Measurements from ENCODE around the gene CERS6.

The CERS6 gene

GRCh38 chr2:168736649-168737445 lies 280.8 kb downstream of the CERS6 start:
- no peak for DNase-seq (ENCODE audit: low read depth, low spot score)
- no peak overlapping the region for H3K27ac ChIP-seq
- no peaks in the 10 kb centered on the region for H3K36me3 ChIP-seq (ENCODE audit: insufficient read depth, low read length)
- H3K9me3 ChIP-seq (ENCODE audit: low read depth, low read length), result no peaks in the 10 kb centered on the region
- no peak overlapping the region for H3K9ac ChIP-seq (ENCODE audit: insufficient read length)
- TF ChIP-seq FOXP2 (optimal IDR thresholded peaks at IDR 0.05; ENCODE audit: control extremely low read depth, extremely low read length, insufficient read depth) (no peak), EZH2 (IDR thresholded peaks at IDR 0.05) (no peak), POLR2AphosphoS5 (IDR thresholded peaks at IDR 0.05; ENCODE audit: borderline replicate concordance, low read depth, low read length) (no peak)
- no peak overlapping the region for H3K4me3 ChIP-seq

GRCh38 chr2:168738062-168738461 lies 282.0 kb downstream of the CERS6 start:
- H3K9me3 ChIP-seq (ENCODE audit: low read depth, low read length), result no peaks in the 10 kb centered on the region
- H3K27ac ChIP-seq, result no peak overlapping the region
- H3K36me3 ChIP-seq (ENCODE audit: insufficient read depth, low read length), result no peaks in the 10 kb centered on the region
- no peak overlapping the region for H3K9ac ChIP-seq (ENCODE audit: insufficient read length)
- TF ChIP-seq POLR2AphosphoS5 (IDR thresholded peaks at IDR 0.05; ENCODE audit: borderline replicate concordance, low read depth, low read length), result no peak
- no peak for TF ChIP-seq EZH2 (IDR thresholded peaks at IDR 0.05)
- TF ChIP-seq FOXP2 (optimal IDR thresholded peaks at IDR 0.05; ENCODE audit: control extremely low read depth, extremely low read length, insufficient read depth), result no peak
- no peak for DNase-seq (ENCODE audit: low read depth, low spot score)
- no peak overlapping the region for H3K4me3 ChIP-seq

GRCh38 chr2:168740360-168740759 lies 284.3 kb downstream of the CERS6 start:
- Histone ChIP-seq H3K9ac (ENCODE audit: insufficient read length) (no peak overlapping the region), H3K9me3 (ENCODE audit: low read depth, low read length) (no peaks in the 10 kb centered on the region), H3K27ac (no peak overlapping the region), H3K36me3 (ENCODE audit: insufficient read depth, low read length) (no peaks in the 10 kb centered on the region), H3K4me3 (no peak overlapping the region)
- TF ChIP-seq POLR2AphosphoS5 (IDR thresholded peaks at IDR 0.05; ENCODE audit: borderline replicate concordance, low read depth, low read length) (no peak), FOXP2 (optimal IDR thresholded peaks at IDR 0.05; ENCODE audit: control extremely low read depth, extremely low read length, insufficient read depth) (no peak), EZH2 (IDR thresholded peaks at IDR 0.05) (no peak)
- DNase-seq (ENCODE audit: low read depth, low spot score), result no peak

GRCh38 chr2:168740788-168741187 lies 284.7 kb downstream of the CERS6 start:
- no peak for TF ChIP-seq EZH2 (IDR thresholded peaks at IDR 0.05)
- no peak for TF ChIP-seq FOXP2 (optimal IDR thresholded peaks at IDR 0.05; ENCODE audit: control extremely low read depth, extremely low read length, insufficient read depth)
- TF ChIP-seq POLR2AphosphoS5 (IDR thresholded peaks at IDR 0.05; ENCODE audit: borderline replicate concordance, low read depth, low read length), result no peak
- no peaks in the 10 kb centered on the region for H3K9me3 ChIP-seq (ENCODE audit: low read depth, low read length)
- no peaks in the 10 kb centered on the region for H3K36me3 ChIP-seq (ENCODE audit: insufficient read depth, low read length)
- H3K9ac ChIP-seq (ENCODE audit: insufficient read length), result no peak overlapping the region
- H3K27ac ChIP-seq, result no peak overlapping the region
- H3K4me3 ChIP-seq, result no peak overlapping the region
- no peak for DNase-seq (ENCODE audit: low read depth, low spot score)

- H3K4me3 ChIP-seq, result no peak overlapping the region
- H3K9ac ChIP-seq (ENCODE audit: insufficient read length), result no peak overlapping the region
- DNase-seq (ENCODE audit: low read depth, low spot score), result no peak
- no peaks in the 10 kb centered on the region for H3K9me3 ChIP-seq (ENCODE audit: low read depth, low read length)
- H3K36me3 ChIP-seq (ENCODE audit: insufficient read depth, low read length), result no peaks in the 10 kb centered on the region
- no peak for TF ChIP-seq FOXP2 (optimal IDR thresholded peaks at IDR 0.05; ENCODE audit: control extremely low read depth, extremely low read length, insufficient read depth)
- TF ChIP-seq POLR2AphosphoS5 (IDR thresholded peaks at IDR 0.05; ENCODE audit: borderline replicate concordance, low read depth, low read length), result no peak
- no peak for TF ChIP-seq EZH2 (IDR thresholded peaks at IDR 0.05)
- no peak overlapping the region for H3K27ac ChIP-seq
These were observed 286.3 kb downstream of the CERS6 start for GRCh38 chr2:168742258-168742932.

- H3K27ac ChIP-seq, result no peak overlapping the region
- no peak overlapping the region for H3K4me3 ChIP-seq
- no peak overlapping the region for H3K9ac ChIP-seq (ENCODE audit: insufficient read length)
- no peaks in the 10 kb centered on the region for H3K36me3 ChIP-seq (ENCODE audit: insufficient read depth, low read length)
- TF ChIP-seq EZH2 (IDR thresholded peaks at IDR 0.05) (no peak), FOXP2 (optimal IDR thresholded peaks at IDR 0.05; ENCODE audit: control extremely low read depth, extremely low read length, insufficient read depth) (no peak), POLR2AphosphoS5 (IDR thresholded peaks at IDR 0.05; ENCODE audit: borderline replicate concordance, low read depth, low read length) (no peak)
- DNase-seq (ENCODE audit: low read depth, low spot score), result no peak
- no peaks in the 10 kb centered on the region for H3K9me3 ChIP-seq (ENCODE audit: low read depth, low read length)
These were observed 288.8 kb downstream of the CERS6 start for GRCh38 chr2:168744844-168745243.

- TF ChIP-seq FOXP2 (optimal IDR thresholded peaks at IDR 0.05; ENCODE audit: control extremely low read depth, extremely low read length, insufficient read depth) (no peak), POLR2AphosphoS5 (IDR thresholded peaks at IDR 0.05; ENCODE audit: borderline replicate concordance, low read depth, low read length) (no peak), EZH2 (IDR thresholded peaks at IDR 0.05) (no peak)
- Histone ChIP-seq H3K36me3 (ENCODE audit: insufficient read depth, low read length) (no peaks in the 10 kb centered on the region), H3K9me3 (ENCODE audit: low read depth, low read length) (no peaks in the 10 kb centered on the region), H3K27ac (no peak overlapping the region), H3K9ac (ENCODE audit: insufficient read length) (no peak overlapping the region), H3K4me3 (no peak overlapping the region)
- no peak for DNase-seq (ENCODE audit: low read depth, low spot score)
These were observed 292.4 kb downstream of the CERS6 start for GRCh38 chr2:168748461-168748860.

GRCh38 chr2:168749297-168749696 lies 293.2 kb downstream of the CERS6 start:
- DNase-seq (ENCODE audit: low read depth, low spot score), result no peak
- no peak for TF ChIP-seq FOXP2 (optimal IDR thresholded peaks at IDR 0.05; ENCODE audit: control extremely low read depth, extremely low read length, insufficient read depth)

More at GRCh38 chr2:168749297-168749696, 293.2 kb downstream of the CERS6 start:
- Histone ChIP-seq H3K4me3 (no peak overlapping the region), H3K9ac (ENCODE audit: insufficient read length) (no peak overlapping the region), H3K9me3 (ENCODE audit: low read depth, low read length) (no peaks in the 10 kb centered on the region), H3K27ac (no peak overlapping the region), H3K36me3 (ENCODE audit: insufficient read depth, low read length) (no peaks in the 10 kb centered on the region)

Data from SK-N-MC (cell line).